ENCODE results near the gene ZBTB39.

ZBTB39 gene

GRCh38 chr12:57003395-57003794 is 3.0 kb downstream of the ZBTB39 start:
- Histone ChIP-seq H3K36me3 (ENCODE audit: control insufficient read depth in 2 of 2, insufficient read depth in 2 of 2, low read length in 2 of 2) (peaks cover 29 to 33% of the 10 kb centered on the region in 2 donors), H3K27me3 (ENCODE audit: control insufficient read depth in 2 of 2, insufficient read depth in 2 of 2, low read length in 2 of 2) (no peaks in the 10 kb centered on the region), H3K27ac (ENCODE audit: low read depth in 2 of 2, low read length in 2 of 2) (no peak overlapping the region), H3K9ac (ENCODE audit: low read depth in 1 of 2, low read length in 2 of 2) (no peak overlapping the region), H3K9me3 (ENCODE audit: control insufficient read depth in 2 of 2, low read length in 2 of 2) (no peaks in the 10 kb centered on the region), H3K4me3 (ENCODE audit: low read length in 2 of 2) (no peak overlapping the region), H3K4me1 (ENCODE audit: control insufficient read depth in 2 of 2, insufficient read depth in 2 of 2, low read length in 2 of 2) (peaks cover 10 to 11% of the 10 kb centered on the region in 2 donors)

DNA sequence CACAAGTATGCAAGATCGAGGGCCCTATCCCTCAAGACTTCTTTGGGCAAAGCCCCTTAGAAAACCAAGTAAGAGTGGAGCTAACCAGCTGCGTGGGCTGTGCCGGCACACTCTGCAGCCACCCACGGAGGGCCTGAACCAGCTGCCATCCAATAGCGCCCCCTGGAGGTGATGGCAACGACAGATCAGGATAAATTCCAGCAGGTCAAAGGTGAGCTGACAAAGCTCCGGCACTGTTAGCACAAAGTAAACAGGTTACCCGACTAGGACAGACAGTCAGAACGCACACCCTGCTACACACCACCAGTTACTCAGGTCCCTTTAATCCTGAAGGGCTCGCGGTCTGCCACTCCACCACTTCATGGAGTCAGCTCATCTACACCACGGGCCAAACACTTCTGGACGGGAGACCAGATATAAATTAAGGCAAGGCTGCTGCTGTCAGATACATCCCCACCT is 4.9 kb downstream of the ZBTB39 start:
- no peaks in the 10 kb centered on the region for H3K9me3 ChIP-seq (ENCODE audit: control insufficient read depth in 2 of 2, low read length in 2 of 2)
- H3K27me3 ChIP-seq (ENCODE audit: control insufficient read depth in 2 of 2, insufficient read depth in 2 of 2, low read length in 2 of 2) = no peaks in the 10 kb centered on the region
- H3K4me1 ChIP-seq (ENCODE audit: control insufficient read depth in 2 of 2, insufficient read depth in 2 of 2, low read length in 2 of 2) = peaks cover 5 to 7% of the 10 kb centered on the region in 2 donors
- no peak overlapping the region for H3K9ac ChIP-seq (ENCODE audit: low read depth in 1 of 2, low read length in 2 of 2)
- H3K4me3 ChIP-seq (ENCODE audit: low read length in 2 of 2) = no peak overlapping the region
- no peak overlapping the region for H3K27ac ChIP-seq (ENCODE audit: low read depth in 2 of 2, low read length in 2 of 2)
- peaks cover 29 to 35% of the 10 kb centered on the region in 2 donors for H3K36me3 ChIP-seq (ENCODE audit: control insufficient read depth in 2 of 2, insufficient read depth in 2 of 2, low read length in 2 of 2)

DNA sequence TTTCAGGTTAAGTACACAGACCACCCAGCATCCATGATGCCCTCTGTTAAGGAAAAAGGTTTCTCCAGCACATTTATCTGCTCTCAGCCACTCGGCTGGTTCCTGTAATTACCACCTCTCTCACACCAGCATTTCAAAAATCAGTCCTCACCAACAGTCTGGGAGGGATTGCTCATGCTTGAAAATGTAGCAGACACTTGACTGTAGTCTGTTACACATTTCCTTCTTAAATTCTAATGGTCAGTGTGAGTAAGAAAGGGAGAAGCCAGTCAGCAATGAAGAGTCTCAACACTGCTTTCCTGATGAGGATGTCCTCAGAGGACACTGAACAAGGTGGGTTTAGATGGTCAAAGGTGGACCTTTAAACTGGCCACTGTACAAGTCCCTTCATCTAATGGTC is 6.0 kb downstream of the ZBTB39 start:
- Histone ChIP-seq H3K4me1 (ENCODE audit: control insufficient read depth in 2 of 2, insufficient read depth in 2 of 2, low read length in 2 of 2) (peaks cover 3 to 5% of the 10 kb centered on the region in 2 donors), H3K9ac (ENCODE audit: low read depth in 1 of 2, low read length in 2 of 2) (no peak overlapping the region), H3K9me3 (ENCODE audit: control insufficient read depth in 2 of 2, low read length in 2 of 2) (no peaks in the 10 kb centered on the region), H3K36me3 (ENCODE audit: control insufficient read depth in 2 of 2, insufficient read depth in 2 of 2, low read length in 2 of 2) (peaks cover 29 to 38% of the 10 kb centered on the region in 2 donors), H3K27me3 (ENCODE audit: control insufficient read depth in 2 of 2, insufficient read depth in 2 of 2, low read length in 2 of 2) (no peaks in the 10 kb centered on the region), H3K4me3 (ENCODE audit: low read length in 2 of 2) (no peak overlapping the region), H3K27ac (ENCODE audit: low read depth in 2 of 2, low read length in 2 of 2) (no peak overlapping the region)

GRCh38 chr12:56999456-56999855 is 6.9 kb downstream of the ZBTB39 start:
- no peaks in the 10 kb centered on the region for H3K9me3 ChIP-seq (ENCODE audit: control insufficient read depth in 2 of 2, low read length in 2 of 2)
- no peaks in the 10 kb centered on the region for H3K27me3 ChIP-seq (ENCODE audit: control insufficient read depth in 2 of 2, insufficient read depth in 2 of 2, low read length in 2 of 2)
- no peak overlapping the region for H3K4me3 ChIP-seq (ENCODE audit: low read length in 2 of 2)
- H3K4me1 ChIP-seq (ENCODE audit: control insufficient read depth in 2 of 2, insufficient read depth in 2 of 2, low read length in 2 of 2) = peaks cover 0 to 5% of the 10 kb centered on the region in 2 donors
- H3K9ac ChIP-seq (ENCODE audit: low read depth in 1 of 2, low read length in 2 of 2) = no peak overlapping the region
- peaks cover 27 to 40% of the 10 kb centered on the region in 2 donors for H3K36me3 ChIP-seq (ENCODE audit: control insufficient read depth in 2 of 2, insufficient read depth in 2 of 2, low read length in 2 of 2)
- no peak overlapping the region for H3K27ac ChIP-seq (ENCODE audit: low read depth in 2 of 2, low read length in 2 of 2)

DNA sequence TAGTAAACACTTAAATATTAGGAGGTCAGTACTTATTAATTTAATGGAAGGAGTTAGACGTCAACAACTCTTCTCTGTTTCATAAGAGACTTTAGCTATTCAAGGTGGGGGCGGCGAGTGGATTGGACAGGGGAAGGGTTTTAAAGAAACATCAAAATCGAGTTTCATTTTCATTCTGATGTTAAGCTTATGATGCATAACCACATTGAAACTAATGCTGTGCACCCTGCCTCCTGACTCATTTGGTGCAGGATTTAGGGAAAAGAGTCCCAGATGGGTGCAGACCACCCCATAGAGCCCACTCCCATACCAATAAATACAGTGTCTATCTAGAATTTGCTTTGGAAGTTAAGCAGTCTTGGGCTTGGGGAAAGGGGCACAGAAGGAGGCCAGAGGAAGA is 7.4 kb downstream of the ZBTB39 start:
- Histone ChIP-seq H3K27me3 (ENCODE audit: control insufficient read depth in 2 of 2, insufficient read depth in 2 of 2, low read length in 2 of 2) (no peaks in the 10 kb centered on the region), H3K9me3 (ENCODE audit: control insufficient read depth in 2 of 2, low read length in 2 of 2) (no peaks in the 10 kb centered on the region), H3K27ac (ENCODE audit: low read depth in 2 of 2, low read length in 2 of 2) (no peak overlapping the region), H3K4me1 (ENCODE audit: control insufficient read depth in 2 of 2, insufficient read depth in 2 of 2, low read length in 2 of 2) (peaks cover 0 to 5% of the 10 kb centered on the region in 2 donors), H3K36me3 (ENCODE audit: control insufficient read depth in 2 of 2, insufficient read depth in 2 of 2, low read length in 2 of 2) (peaks cover 22 to 35% of the 10 kb centered on the region in 2 donors), H3K9ac (ENCODE audit: low read depth in 1 of 2, low read length in 2 of 2) (no peak overlapping the region), H3K4me3 (ENCODE audit: low read length in 2 of 2) (no peak overlapping the region)

- H3K36me3 ChIP-seq (ENCODE audit: control insufficient read depth in 2 of 2, insufficient read depth in 2 of 2, low read length in 2 of 2) = peaks cover 16 to 29% of the 10 kb centered on the region in 2 donors
- no peak overlapping the region for H3K9ac ChIP-seq (ENCODE audit: low read depth in 1 of 2, low read length in 2 of 2)
- no peak overlapping the region for H3K4me3 ChIP-seq (ENCODE audit: low read length in 2 of 2)
Observed at GRCh38 chr12:56998316-56998715, 8.0 kb downstream of the ZBTB39 start.

GRCh38 chr12:56996793-56997545 is 9.4 kb downstream of the ZBTB39 start:
- peaks cover 8 to 17% of the 10 kb centered on the region in 2 donors for H3K36me3 ChIP-seq (ENCODE audit: control insufficient read depth in 2 of 2, insufficient read depth in 2 of 2, low read length in 2 of 2)
- H3K27ac ChIP-seq (ENCODE audit: low read depth in 2 of 2, low read length in 2 of 2) = no peak overlapping the region
- no peaks in the 10 kb centered on the region for H3K9me3 ChIP-seq (ENCODE audit: control insufficient read depth in 2 of 2, low read length in 2 of 2)
- no peak overlapping the region for H3K4me3 ChIP-seq (ENCODE audit: low read length in 2 of 2)
- H3K9ac ChIP-seq (ENCODE audit: low read depth in 1 of 2, low read length in 2 of 2) = no peak overlapping the region
- peaks cover 0 to 5% of the 10 kb centered on the region in 2 donors for H3K4me1 ChIP-seq (ENCODE audit: control insufficient read depth in 2 of 2, insufficient read depth in 2 of 2, low read length in 2 of 2)
- H3K27me3 ChIP-seq (ENCODE audit: control insufficient read depth in 2 of 2, insufficient read depth in 2 of 2, low read length in 2 of 2) = no peaks in the 10 kb centered on the region

More at GRCh38 chr12:56998316-56998715, 8.0 kb downstream of the ZBTB39 start:
- Histone ChIP-seq H3K9me3 (ENCODE audit: control insufficient read depth in 2 of 2, low read length in 2 of 2) (no peaks in the 10 kb centered on the region), H3K27me3 (ENCODE audit: control insufficient read depth in 2 of 2, insufficient read depth in 2 of 2, low read length in 2 of 2) (no peaks in the 10 kb centered on the region), H3K27ac (ENCODE audit: low read depth in 2 of 2, low read length in 2 of 2) (no peak overlapping the region), H3K4me1 (ENCODE audit: control insufficient read depth in 2 of 2, insufficient read depth in 2 of 2, low read length in 2 of 2) (peaks cover 0 to 5% of the 10 kb centered on the region in 2 donors)

- H3K27ac ChIP-seq (ENCODE audit: low read depth in 2 of 2, low read length in 2 of 2) = no peak overlapping the region
- H3K36me3 ChIP-seq (ENCODE audit: control insufficient read depth in 2 of 2, insufficient read depth in 2 of 2, low read length in 2 of 2) = peaks cover 8 to 14% of the 10 kb centered on the region in 2 donors
- H3K4me1 ChIP-seq (ENCODE audit: control insufficient read depth in 2 of 2, insufficient read depth in 2 of 2, low read length in 2 of 2) = peaks cover 1 to 6% of the 10 kb centered on the region in 2 donors
- no peak overlapping the region for H3K9ac ChIP-seq (ENCODE audit: low read depth in 1 of 2, low read length in 2 of 2)
- no peaks in the 10 kb centered on the region for H3K27me3 ChIP-seq (ENCODE audit: control insufficient read depth in 2 of 2, insufficient read depth in 2 of 2, low read length in 2 of 2)
- no peaks in the 10 kb centered on the region for H3K9me3 ChIP-seq (ENCODE audit: control insufficient read depth in 2 of 2, low read length in 2 of 2)
- H3K4me3 ChIP-seq (ENCODE audit: low read length in 2 of 2) = no peak overlapping the region
Observed at GRCh38 chr12:56995930-56996496, 10.3 kb downstream of the ZBTB39 start.

DNA sequence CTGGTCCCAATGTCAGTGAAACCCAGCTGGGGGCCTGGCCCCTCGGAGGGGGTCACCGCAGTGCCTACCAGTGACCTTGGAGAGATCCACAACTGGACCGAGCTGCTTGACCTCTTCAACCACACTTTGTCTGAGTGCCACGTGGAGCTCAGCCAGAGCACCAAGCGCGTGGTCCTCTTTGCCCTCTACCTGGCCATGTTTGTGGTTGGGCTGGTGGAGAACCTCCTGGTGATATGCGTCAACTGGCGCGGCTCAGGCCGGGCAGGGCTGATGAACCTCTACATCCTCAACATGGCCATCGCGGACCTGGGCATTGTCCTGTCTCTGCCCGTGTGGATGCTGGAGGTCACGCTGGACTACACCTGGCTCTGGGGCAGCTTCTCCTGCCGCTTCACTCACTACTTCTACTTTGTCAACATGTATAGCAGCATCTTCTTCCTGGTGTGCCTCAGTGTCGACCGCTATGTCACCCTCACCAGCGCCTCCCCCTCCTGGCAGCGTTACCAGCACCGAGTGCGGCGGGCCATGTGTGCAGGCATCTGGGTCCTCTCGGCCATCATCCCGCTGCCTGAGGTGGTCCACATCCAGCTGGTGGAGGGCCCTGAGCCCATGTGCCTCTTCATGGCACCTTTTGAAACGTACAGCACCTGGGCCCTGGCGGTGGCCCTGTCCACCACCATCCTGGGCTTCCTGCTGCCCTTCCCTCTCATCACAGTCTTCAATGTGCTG is 11.0 kb downstream of the ZBTB39 start:
- Histone ChIP-seq H3K27me3 (ENCODE audit: control insufficient read depth in 2 of 2, insufficient read depth in 2 of 2, low read length in 2 of 2) (no peaks in the 10 kb centered on the region), H3K9ac (ENCODE audit: low read depth in 1 of 2, low read length in 2 of 2) (no peak overlapping the region), H3K4me3 (ENCODE audit: low read length in 2 of 2) (no peak overlapping the region), H3K9me3 (ENCODE audit: control insufficient read depth in 2 of 2, low read length in 2 of 2) (no peaks in the 10 kb centered on the region), H3K4me1 (ENCODE audit: control insufficient read depth in 2 of 2, insufficient read depth in 2 of 2, low read length in 2 of 2) (peaks cover 5 to 9% of the 10 kb centered on the region in 2 donors), H3K27ac (ENCODE audit: low read depth in 2 of 2, low read length in 2 of 2) (no peak overlapping the region), H3K36me3 (ENCODE audit: control insufficient read depth in 2 of 2, insufficient read depth in 2 of 2, low read length in 2 of 2) (peaks cover 3 to 14% of the 10 kb centered on the region in 2 donors)

DNA sequence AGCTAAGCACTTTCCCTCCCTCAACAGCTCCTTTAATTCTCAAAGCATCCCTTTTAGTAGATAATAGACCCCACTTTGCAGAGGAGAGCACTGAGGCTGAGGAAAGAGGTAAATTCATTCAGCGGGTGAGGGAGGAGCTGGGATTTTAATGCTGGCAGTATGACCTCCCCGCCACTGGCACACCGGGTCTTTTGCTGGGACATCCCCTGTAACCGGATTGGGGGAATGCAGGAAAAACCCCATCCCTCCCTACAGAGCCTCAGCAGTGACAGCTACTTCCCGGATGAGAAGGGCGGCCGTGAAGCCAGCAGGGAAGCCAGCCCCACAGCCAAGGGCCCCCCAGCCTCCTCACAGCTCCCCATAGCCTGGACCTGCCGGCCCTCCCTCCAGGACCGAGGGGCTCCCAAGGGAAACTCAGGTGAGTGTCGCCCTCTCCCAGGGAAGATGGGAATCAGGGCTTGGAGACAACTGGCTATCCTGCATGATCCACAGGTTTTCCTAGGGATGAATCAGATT is 12.1 kb downstream of the ZBTB39 start:
- Histone ChIP-seq H3K4me3 (ENCODE audit: low read length in 2 of 2) (no peak overlapping the region), H3K36me3 (ENCODE audit: control insufficient read depth in 2 of 2, insufficient read depth in 2 of 2, low read length in 2 of 2) (peaks cover 0 to 10% of the 10 kb centered on the region in 2 donors), H3K27me3 (ENCODE audit: control insufficient read depth in 2 of 2, insufficient read depth in 2 of 2, low read length in 2 of 2) (no peaks in the 10 kb centered on the region), H3K27ac (ENCODE audit: low read depth in 2 of 2, low read length in 2 of 2) (no peak overlapping the region), H3K4me1 (ENCODE audit: control insufficient read depth in 2 of 2, insufficient read depth in 2 of 2, low read length in 2 of 2) (peaks cover 5 to 9% of the 10 kb centered on the region in 2 donors), H3K9me3 (ENCODE audit: control insufficient read depth in 2 of 2, low read length in 2 of 2) (no peaks in the 10 kb centered on the region), H3K9ac (ENCODE audit: low read depth in 1 of 2, low read length in 2 of 2) (no peak overlapping the region)
